NAMALWA (cell line): ENCODE measurements around the gene POLR3B.
"Not testable (repeated sequence)": the region's sequence is repeated elsewhere in the genome, so short reads cannot be mapped to it uniquely, and the experiment has no call there.

Source experiments
- DNase-seq: peaks from one replicate; pipeline ENCODE4 v3.0.0-alpha.2; 2015; ENCODE audit warnings: low spot score

The POLR3B gene

DNA sequence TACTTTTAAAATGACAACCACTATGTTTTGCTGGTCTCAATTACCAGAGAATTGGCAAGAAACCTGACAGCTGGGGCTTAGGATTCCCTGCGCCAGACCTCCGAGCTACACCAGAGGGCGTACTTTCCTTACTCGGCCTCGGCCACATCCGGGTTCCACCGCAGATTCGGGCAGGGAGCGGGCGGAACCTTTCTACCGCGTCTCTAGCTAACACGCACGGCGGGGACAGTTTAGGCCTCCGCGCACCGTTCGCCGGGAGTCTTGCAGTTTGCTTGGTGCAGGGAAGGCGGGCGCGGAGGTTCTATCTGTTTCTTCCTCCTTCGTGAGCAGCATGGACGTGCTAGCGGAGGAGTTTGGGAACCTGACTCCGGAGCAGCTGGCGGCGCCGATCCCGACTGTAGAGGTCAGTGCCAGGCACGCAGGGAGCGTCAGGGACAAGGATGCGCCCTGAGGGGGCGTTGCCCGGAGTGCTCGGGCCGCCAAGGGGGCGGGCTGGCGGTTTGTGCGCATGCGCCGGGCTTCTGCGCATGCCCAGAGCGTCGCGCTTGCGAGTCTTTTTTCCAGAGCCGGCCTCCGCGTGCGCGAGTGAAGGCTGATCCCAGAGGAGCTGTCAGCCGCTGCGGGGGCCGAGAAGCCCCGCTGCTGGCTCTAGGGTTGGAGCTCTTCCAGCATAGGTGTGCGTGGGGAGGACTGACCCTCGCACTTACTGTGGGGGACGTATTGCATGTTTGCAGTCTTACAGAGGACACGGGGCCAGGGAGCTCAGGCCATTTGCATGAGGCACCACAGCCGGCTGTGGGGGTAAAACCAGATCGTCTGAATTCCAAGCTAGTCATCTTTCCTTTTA, at the start of gene POLR3B:
POLR3B (plus strand) TSS at position 200 of the 847 bp plus-strand sequence; CDS start at position 332, 132 bp downstream.
- DNase-seq = peak; percentile 96

DNA sequence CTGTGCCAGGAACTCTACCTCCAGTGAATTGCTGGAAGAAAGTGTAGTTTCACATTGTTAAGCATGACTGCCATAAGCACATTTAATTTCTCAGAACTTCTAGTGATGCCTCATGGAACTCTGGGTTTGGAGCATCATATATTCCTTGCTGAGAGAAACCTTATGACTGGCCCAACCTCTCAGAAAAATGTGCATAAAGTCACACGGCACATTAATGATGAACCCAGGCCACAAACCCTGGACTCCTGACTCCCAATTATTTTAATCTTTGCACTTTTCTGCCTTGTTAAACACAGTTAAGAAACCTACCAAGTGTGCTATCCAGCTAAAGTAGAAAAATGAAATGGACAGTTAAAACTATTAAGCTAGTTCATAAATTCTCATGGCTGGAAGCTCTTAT, 49.4 kb upstream of the POLR3B start:
- DNase-seq = no peak

- no peak for DNase-seq
Measured at GRCh38 chr12:106308611-106309010, 48.9 kb upstream of the POLR3B start.

GRCh38 chr12:106309671-106310505, 47.7 kb upstream of the POLR3B start:
- no peak for DNase-seq

- DNase-seq = no peak
Measured at GRCh38 chr12:106310687-106311086, 46.9 kb upstream of the POLR3B start.

- no peak for DNase-seq
Measured at GRCh38 chr12:106311139-106311538, 46.4 kb upstream of the POLR3B start.

GRCh38 chr12:106313413-106313812, 44.1 kb upstream of the POLR3B start:
- DNase-seq = not testable (repeated sequence)

DNA sequence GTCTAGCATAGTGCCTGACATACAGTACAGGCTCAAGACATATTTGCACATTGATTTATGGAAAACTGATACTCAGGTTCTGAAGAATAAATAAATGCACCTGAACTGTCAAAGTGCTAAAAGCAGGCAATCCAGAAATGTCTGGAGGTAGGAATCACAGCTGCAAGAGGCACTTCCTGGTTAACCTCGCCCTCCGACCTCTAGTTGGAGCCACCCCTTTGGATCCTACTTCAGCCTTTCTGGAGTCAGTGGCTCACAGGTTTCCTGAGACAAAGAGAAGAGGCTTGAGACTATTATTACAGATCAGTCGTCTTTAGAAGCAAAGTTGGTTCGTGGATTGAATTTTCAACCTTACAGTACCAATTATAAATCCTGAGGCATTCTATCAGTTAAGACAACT, 42.0 kb upstream of the POLR3B start:
- no peak for DNase-seq

DNA sequence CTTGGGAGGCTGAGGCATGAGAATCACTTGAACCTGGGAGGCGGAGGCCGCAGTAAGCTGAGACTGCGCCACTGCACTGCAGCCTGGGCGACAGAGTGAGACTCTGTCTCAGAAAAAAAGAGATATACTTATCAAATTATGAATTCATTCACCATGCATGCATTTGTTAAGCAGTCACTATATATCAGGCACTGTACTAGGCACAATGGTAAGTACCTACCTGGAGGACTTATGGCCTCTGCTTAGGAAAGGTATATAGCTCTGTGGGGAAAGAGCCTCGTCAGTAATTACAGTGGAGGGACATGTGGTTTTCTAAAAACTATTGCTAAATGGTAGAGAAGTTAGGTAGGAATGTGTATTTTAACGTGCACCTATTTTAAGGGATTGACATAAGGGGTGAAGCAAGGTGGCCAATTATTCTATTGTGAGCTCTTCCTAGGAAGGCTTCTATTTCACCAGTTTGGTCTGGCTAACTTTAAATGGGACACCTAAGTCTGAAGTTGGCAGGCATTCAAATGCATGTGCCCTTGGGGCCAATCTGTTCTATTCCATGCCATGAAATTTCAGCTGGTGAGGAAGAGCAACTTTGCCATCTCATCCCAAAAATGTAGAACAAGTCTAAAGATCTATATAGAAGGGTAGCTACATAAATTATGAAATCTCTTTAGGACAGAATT, 40.0 kb upstream of the POLR3B start:
- no peak for DNase-seq

DNA sequence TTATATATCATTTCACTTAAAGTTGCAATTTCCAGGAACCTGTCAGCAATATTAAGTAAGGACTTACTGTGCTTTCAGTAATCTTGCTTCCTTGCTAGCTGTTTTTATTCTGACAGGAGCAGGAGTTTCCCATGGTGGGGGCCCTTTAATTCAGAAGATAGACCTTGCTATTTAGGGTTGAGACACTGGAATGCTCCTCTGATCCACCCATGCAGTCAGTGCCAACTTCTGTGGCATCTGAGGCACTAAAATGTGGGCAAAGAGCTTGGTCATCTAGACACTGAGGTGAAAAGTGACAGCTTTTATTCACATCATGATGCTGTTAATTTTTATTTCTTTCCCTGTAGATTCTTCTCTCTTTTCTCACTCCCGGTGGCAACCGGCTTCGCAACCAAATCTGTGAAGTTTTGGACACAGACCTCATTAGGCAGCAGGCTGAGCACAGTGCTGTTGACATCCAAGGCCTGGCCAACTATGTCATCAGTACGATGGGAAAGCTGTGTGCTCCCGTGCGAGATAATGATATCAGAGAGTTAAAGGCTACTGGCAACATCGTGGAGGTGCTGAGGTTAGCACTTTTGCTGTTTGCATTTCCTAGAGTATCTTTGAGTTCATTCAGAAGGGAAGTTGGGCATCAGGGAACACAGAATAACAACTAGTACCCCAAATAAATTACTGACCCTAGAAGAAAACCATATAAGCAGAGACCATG, 36.3 kb upstream of the POLR3B start:
- no peak for DNase-seq

GRCh38 chr12:106323537-106323936, 34.0 kb upstream of the POLR3B start:
- no peak for DNase-seq

- DNase-seq = no peak
Measured at GRCh38 chr12:106327309-106327869, 30.2 kb upstream of the POLR3B start.

DNA sequence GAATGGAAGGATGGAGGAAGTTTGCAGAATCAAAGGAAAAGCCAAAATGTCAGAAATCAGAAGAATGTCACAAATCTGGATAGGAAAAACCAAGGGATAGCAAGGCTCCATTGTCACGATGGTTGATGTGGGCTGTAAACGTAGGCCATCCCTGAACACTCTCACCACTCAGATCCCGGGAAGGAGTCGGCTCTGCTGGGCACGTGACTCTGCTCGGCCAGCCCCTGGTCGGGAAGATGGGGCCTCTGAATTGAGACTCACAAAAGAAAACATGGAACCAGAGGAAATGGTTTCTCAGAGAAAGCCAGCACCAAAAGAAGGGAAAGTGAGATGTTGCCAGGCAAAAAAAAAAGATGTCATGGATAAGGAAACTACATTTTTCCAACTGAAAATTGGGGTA, 28.8 kb upstream of the POLR3B start:
- no peak for DNase-seq

- no peak for DNase-seq
Measured at GRCh38 chr12:106329231-106329982, 28.1 kb upstream of the POLR3B start.

GRCh38 chr12:106331599-106331998, 25.9 kb upstream of the POLR3B start:
- peak; percentile 9 for DNase-seq

- no peak for DNase-seq
Measured at GRCh38 chr12:106332536-106332935, 25.0 kb upstream of the POLR3B start.

DNA sequence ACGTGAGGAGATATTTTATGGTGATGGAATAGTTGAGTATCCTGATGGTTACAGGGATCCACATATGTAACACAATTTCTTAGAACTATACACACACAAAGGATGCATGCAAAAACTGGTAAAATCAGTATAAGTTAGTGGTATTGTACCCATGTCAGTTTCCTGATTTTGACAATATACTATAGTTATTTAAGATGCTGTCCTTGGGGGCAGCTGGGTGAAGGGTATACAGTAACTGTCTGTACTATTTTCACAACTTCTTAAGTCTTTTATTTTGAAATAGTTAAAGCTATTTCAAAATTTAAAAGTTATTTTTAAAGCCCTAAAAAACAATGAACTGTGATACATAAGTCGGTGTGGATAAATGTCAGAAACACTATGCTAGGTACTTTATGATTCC, 24.5 kb upstream of the POLR3B start:
- DNase-seq = no peak

- DNase-seq = no peak
Measured at GRCh38 chr12:106333756-106334155, 23.8 kb upstream of the POLR3B start.

GRCh38 chr12:106341086-106341877, 16.3 kb upstream of the POLR3B start:
- DNase-seq = no peak
